Measurements from ENCODE around the gene CALML4. TPM values are rescaled to one million over a fixed set of nuclear protein-coding genes. Genes with fewer than 3 reads are reported as not detected.
"Not testable (repeated sequence)": the region's sequence is repeated elsewhere in the genome, so short reads cannot be mapped to it uniquely, and the experiment has no call there.

Gene CALML4
- total RNA-seq, 1 experiment from 2014 or later = 1.7 TPM

GRCh38 chr15:68208136-68208535 is 3.0 kb upstream of the CALML4 start:
- DNase-seq (ENCODE audit: low spot score) = no peak

DNA sequence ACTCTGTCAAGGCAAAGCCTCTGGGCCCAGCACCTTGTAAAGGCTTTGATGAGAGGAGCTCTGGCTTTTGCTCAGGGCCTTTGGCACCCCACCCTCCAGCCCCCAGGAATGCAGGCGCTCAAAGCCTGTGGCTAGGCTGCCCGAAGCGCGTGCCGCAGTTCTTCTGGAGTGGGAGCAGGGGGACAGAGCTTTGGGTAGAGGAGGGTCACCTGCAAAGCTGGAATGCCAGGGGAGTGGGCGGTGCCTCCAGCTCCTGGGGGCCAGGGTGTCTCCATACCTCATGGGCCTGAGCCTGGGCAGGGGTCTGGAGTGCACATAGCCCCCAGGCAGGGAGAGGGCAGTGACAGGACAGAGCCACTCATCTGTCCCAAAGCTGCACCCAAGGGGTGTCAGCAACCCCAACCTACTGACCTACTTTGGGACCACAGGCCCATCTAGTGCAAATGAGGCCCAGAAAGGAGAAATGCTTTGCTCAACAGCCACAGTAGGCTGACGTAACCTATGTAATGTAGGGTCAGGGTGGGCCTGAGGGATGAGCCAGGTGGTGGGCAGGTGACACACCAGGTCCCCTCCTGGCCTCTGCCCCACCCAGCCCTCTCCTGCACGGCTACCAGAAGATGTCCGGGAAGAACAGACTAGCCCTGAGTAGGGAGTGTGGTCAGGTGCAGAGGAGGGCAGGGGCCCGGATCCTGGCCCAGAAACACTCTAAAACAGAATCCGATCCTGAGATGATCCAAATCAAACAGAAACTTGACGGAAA is 2.2 kb upstream of the CALML4 start:
- no peak for DNase-seq (ENCODE audit: low spot score)

DNA sequence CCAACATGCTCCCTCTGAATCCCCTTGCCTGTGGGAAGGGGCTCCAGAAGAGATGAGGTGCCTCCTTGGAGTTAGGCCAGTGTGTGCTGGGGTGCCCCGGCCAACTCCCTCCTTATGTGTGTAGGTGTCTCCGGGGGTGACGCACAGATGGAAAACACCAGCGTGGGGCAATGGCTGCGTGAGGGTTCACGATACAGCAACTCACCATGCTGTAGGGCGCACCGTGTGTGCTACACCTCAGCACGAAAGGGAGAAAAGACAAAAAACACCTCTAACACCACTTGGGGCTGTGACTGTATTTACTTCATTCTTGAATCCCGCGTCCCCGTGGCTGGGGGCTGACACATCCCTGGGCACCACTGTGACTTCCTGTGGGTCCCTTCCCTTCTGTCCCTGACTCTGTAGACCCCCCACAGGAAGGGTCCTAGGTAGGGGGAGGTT is 1.6 kb upstream of the CALML4 start:
- DNase-seq (ENCODE audit: low spot score) = no peak

DNA sequence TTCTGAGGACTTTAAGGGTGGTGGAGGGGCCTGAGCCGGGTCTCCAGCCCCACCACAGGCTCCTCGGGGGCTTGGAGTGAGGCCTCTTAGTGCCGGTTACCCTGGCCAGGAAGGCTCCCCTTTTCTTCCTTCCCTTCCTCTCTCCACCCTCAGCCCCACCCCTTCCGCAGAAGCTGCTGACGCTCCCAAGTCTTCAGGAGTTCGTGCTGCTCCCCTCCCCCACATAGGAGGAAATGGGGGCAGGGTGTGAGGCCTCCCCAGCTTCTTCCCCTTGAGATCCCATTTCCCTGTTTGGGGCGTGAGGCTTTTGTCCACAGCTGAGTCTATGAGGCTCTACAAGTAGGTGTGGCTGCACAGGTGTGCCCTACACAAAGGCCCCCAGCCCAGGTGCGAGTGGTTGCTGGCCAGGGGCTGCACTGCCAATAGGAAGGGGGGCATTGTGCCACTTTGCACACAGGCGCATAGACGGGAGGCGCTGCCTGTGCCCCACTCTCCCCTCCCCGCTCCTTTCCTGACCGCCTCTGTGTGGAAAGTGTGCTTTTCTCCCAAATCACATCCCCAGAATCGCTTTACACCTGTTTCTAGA is 915 bp upstream of the CALML4 start:
- no peak for DNase-seq (ENCODE audit: low spot score)

- DNase-seq (ENCODE audit: low spot score) = no peak
These were observed 419 bp upstream of the CALML4 start for GRCh38 chr15:68205558-68205944.

DNA sequence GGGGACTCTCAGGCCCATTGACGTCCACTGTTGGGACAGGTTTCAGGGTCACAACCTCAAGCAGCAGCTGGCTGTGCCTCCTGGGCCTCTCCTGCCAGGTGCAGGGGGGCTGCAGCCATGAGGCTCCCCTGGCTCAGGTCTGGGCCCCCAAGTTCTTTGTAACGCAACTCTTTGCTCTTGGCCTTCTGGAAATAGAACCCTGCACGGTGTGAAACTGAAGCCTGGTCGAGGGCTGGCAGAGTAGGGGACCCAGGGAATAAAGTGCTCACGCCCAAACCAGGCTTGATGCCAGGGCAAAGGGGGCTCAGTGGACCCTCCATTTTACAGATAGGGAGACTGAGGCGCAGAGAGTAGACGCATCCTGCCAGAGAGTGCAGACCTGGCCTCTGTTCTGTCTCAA is 771 bp downstream of the CALML4 start:
- DNase-seq (ENCODE audit: low spot score) = no peak

GRCh38 chr15:68203956-68204355 is 1.2 kb downstream of the CALML4 start:
- DNase-seq (ENCODE audit: low spot score) = no peak

- no peak for DNase-seq (ENCODE audit: low spot score)
These were observed 1.6 kb downstream of the CALML4 start for GRCh38 chr15:68203486-68203885.

DNA sequence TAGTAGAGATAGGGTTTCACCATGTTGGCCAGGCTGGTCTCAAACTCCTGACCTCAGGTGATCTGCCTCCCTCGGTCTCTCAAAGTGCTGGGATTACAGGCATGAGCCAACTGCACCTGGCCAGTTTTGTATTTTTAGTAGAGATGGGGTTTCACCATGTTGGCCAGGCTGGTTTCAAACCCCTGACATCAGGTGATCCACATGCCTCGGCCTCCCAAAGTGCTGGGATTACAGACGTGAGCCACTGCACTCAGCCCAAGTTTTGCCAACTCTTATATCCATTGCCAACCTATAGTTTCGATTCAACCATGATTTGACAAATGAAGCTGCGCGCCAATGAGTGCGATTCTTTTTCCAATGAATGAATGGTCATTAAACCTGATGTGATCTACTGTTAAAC is 2.1 kb downstream of the CALML4 start:
- DNase-seq (ENCODE audit: low spot score) = not testable (repeated sequence)

GRCh38 chr15:68201879-68202261 is 3.3 kb downstream of the CALML4 start:
- DNase-seq (ENCODE audit: low spot score) = no peak

DNA sequence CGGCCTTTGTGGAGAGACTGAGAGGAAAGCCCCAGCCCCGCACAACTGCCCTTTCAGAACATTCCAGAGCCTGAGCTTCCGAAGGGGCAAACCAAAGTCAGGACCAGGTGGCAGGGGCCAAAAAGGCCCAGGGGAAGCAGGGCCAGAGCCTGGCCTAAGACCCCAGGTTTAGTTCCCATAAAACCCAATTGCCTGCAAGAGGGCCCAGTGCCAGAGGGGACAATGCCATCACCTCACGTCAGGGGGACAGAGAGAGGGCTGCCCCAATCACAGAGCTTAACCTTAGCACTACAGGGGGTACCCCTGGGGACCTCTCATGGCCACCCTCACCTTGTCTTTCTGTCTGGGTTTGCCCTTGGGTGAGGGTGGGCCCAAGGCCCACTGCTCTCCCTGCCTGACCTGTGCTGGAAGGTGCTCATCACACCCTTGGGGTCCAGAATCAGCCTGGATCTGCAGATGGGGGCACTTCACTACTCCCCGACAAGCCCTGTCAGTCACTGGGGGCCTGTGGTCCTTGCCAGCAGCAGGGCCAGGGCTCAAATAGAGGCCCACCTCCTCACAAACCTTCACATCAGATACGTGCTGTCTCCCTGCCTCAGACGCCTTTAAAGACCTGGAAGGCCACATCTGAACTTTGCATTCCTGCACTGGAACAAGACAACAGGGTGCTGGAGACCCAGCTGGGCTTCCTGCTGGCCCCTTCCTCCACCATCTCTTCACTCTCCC is 3.8 kb downstream of the CALML4 start:
- DNase-seq (ENCODE audit: low spot score) = no peak

GRCh38 chr15:68200016-68200861 is 4.9 kb downstream of the CALML4 start:
- no peak for DNase-seq (ENCODE audit: low spot score)

- no peak for DNase-seq (ENCODE audit: low spot score)
These were observed 5.8 kb downstream of the CALML4 start for GRCh38 chr15:68199340-68199739.

GRCh38 chr15:68197661-68198437 is 7.3 kb downstream of the CALML4 start:
- no peak for DNase-seq (ENCODE audit: low spot score)

DNA sequence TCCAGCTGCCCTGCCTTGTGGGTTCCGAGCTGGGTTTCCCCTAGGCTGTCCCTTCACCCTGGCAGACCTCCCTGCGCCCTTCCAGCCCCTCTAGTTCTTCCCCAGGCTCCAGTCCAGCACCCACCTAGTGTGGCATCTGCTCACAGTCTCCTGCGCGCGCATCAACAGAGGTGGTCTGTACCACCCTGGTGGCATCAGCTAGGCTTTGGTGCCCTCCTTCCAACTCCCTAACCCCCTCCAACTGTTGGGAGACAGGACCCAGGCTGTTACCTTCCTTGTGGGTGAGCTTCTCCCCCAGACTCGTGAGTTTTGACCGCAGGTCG is 8.0 kb downstream of the CALML4 start:
- DNase-seq (ENCODE audit: low spot score) = no peak

- no peak for DNase-seq (ENCODE audit: low spot score)
These were observed 8.5 kb downstream of the CALML4 start for GRCh38 chr15:68196445-68197169.

DNA sequence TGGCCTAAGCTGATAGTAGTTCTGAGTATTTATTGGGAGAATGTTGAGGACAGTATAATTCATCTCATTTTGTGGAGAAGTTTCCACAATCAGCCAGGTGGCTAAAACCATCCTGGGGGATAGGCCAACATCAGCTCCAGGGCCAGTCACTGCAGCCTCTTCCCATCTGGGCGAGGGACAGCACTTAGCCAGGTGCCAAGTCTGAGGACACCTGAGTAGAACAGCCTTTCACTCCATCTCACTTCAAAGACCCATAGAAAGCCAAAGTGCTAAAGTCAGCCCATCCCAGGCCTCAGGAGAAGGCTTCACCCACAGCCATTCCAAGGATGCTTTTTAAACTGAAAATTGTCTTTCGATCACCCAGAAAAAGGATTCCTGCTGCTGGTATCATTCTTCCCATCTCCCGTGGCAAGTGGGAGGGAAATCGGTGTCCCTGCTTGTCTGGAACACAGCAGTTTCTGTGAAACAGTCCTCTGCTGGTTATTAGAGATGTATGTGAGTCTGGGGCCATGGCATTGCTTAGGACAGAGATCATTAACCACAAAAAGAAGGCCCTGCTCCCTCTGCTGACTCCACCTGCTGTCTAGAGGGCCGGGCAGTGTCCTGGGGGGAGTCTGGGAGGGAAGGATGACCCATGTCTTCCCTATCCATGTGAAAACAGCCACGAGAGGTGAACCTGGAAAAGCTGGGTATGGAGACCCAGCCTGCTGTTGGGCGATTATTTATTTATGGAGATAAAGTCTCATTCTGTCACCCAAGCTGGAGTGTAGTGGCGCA is 9.6 kb downstream of the CALML4 start:
- no peak for DNase-seq (ENCODE audit: low spot score)

DNA sequence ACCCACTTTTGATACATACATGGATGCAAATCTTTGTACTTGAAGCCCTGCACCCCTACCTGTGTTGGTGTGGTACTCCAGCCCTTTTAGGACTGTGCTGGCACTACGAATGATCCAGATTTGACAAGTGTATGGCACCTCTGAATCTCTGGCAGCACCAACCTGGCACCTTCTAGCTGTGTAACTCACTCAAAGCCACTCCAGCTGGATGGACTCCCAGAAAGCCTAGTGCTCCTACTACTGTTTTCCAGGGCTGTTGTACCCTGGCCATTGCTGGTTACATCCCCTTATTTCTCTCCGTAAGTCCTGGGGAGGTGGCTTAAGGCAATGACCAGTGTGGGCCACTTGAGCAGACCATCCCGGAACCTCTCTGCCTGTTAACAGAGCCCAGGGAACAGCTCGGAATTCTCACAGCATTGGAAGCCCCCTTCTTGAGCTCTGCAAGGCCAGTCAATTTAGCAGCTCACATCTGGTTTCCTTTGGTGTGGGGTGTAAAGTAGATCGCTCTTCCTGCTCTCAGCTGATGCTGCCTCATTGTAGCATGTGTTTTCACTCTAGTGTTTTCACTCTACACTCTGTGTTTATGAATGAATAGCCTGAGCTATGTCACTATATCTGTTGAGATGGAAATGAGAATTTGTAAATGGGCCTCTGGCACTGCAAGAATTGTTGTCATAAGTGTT is 12.2 kb downstream of the CALML4 start:
- no peak for DNase-seq (ENCODE audit: low spot score)

DNA sequence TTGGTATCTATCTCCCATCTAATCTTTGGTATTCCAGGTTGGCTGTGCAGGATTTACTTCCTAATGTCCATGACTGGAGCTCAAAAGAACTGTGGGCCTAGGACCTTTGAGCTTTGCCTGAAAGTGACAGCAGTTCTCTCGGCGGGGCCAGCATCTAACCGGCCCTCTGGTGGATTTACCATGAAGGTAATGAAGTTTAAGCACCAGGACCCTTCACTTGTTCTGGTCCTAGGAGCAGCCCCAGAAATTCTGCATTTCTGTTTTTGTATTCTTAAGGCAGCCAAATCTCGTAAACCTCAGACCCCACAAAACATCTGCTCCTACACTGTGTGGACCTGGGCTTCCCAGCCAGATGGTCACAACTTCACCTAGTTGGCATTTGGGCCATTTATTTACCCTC is 13.0 kb downstream of the CALML4 start:
- DNase-seq (ENCODE audit: low spot score) = no peak

Data from H4 (cell line).